ACC112 (cell line): ENCODE data around the gene HLA-DQA1.
"Not testable (repeated sequence)": the region's sequence is repeated elsewhere in the genome, so short reads cannot be mapped to it uniquely, and the experiment has no call there.

Experiments used
- H2AFZ ChIP-seq: fragments of 200-600 bp; sonication (generic); one replicate; pipeline ENCODE4 v1.6.0; 2017; ENCODE audit warnings: antibody characterized with exemption, low read length; ENCODE audit not compliant: unreplicated experiment
- H3K27ac ChIP-seq: fragments of 200-600 bp; sonication (generic); 2 replicates; pipeline ENCODE4 v1.5.1; 2014; ENCODE audit warnings: low read depth, mild to moderate bottlenecking, antibody characterized with exemption, low read length, moderate library complexity
- H3K27me3 ChIP-seq: fragments of 200-600 bp; sonication (generic); 2 replicates; pipeline ENCODE4 v1.6.1; 2014; ENCODE audit warnings: mild to moderate bottlenecking, antibody characterized with exemption, low read length, moderate library complexity, mixed read lengths; ENCODE audit not compliant: insufficient read depth
- H3K36me3 ChIP-seq: fragments of 200-600 bp; sonication (generic); 2 replicates; pipeline ENCODE4 v1.6.1; 2016; ENCODE audit warnings: mild to moderate bottlenecking, antibody characterized with exemption, low read length, moderate library complexity, mixed read lengths; ENCODE audit not compliant: insufficient read depth
- H3K4me1 ChIP-seq: fragments of 200-600 bp; sonication (generic); one replicate; pipeline ENCODE4 v1.6.1; 2016; ENCODE audit warnings: low read length, mixed read lengths; ENCODE audit not compliant: insufficient read depth, unreplicated experiment, control insufficient read depth
- H3K4me3 ChIP-seq: fragments of 200-600 bp; sonication (generic); 2 replicates; pipeline ENCODE4 v1.5.1; 2014; ENCODE audit warnings: mild to moderate bottlenecking, low read depth, low read length
- H3K79me2 ChIP-seq: fragments of 200-600 bp; sonication (generic); one replicate; pipeline ENCODE4 v1.6.0; 2016; ENCODE audit warnings: low read length; ENCODE audit not compliant: control insufficient read depth, unreplicated experiment, insufficient read depth

HLA-DQA1 gene

DNA sequence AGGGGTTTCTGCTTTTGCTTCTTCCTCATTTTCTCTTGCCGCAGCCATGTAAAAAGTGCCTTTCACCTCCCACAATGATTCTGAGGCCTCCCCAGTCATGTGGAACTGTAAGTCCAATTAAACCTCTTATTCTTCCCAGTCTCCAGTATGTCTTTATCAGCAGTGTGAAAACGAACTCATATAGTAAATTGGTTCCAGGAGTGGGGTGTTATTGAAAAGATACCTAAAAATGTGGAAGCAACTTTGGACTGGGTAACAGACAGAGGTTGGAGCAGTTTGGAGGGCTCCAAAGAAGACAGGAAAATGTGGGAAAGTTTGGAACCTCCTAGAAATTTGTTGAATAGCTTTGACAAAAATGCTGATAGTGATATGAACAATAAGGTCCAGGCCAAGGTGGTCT lies 34.7 kb downstream of the HLA-DQA1 start:
- not testable (repeated sequence) for H3K79me2 ChIP-seq, H2AFZ ChIP-seq, H3K4me1 ChIP-seq, H3K4me3 ChIP-seq, H3K27ac ChIP-seq, H3K36me3 ChIP-seq
- 0 out of 2 replicates have a peak, but pooled peaks cover 20% of the 10 kb centered on the region for H3K27me3 ChIP-seq

- H3K79me2 ChIP-seq, H3K27ac ChIP-seq, H3K4me1 ChIP-seq, H3K36me3 ChIP-seq, H3K4me3 ChIP-seq, H3K27me3 ChIP-seq, H2AFZ ChIP-seq: not testable (repeated sequence)
These were observed 36.9 kb downstream of the HLA-DQA1 start for GRCh38 chr6:32674123-32674522.

GRCh38 chr6:32679492-32679891 lies 42.3 kb downstream of the HLA-DQA1 start:
- Histone ChIP-seq H3K27me3 (peaks cover 21% of the 10 kb centered on the region), H2AFZ (no peak overlapping the region), H3K36me3 (no peaks in the 10 kb centered on the region), H3K79me2 (no peaks in the 10 kb centered on the region), H3K4me3 (no peak overlapping the region), H3K4me1 (no peaks in the 10 kb centered on the region), H3K27ac (no peak overlapping the region)

DNA sequence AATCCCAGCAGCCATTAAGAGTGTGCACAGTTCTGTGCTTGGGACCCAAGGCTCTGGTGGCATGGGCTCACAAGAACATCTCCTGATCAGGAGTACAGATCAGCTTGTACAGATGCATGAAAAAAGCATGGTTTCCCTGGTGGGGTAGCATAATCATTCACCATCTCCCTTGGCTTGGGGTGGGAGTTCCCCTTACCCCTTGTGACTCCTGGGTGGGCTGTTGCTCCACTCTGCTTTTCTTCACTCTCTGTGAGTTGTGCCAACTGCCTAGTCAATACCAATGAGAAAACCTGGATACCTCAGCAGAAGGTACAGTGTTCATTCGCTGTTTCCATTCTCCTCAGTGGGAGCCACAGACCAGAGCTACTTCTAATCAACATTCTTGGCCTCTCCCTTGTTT lies 42.8 kb downstream of the HLA-DQA1 start:
- Histone ChIP-seq H3K27me3 (peaks cover 27% of the 10 kb centered on the region), H3K4me1 (no peaks in the 10 kb centered on the region), H3K36me3 (no peaks in the 10 kb centered on the region), H2AFZ (no peak overlapping the region), H3K79me2 (no peaks in the 10 kb centered on the region), H3K4me3 (no peak overlapping the region), H3K27ac (no peak overlapping the region)

DNA sequence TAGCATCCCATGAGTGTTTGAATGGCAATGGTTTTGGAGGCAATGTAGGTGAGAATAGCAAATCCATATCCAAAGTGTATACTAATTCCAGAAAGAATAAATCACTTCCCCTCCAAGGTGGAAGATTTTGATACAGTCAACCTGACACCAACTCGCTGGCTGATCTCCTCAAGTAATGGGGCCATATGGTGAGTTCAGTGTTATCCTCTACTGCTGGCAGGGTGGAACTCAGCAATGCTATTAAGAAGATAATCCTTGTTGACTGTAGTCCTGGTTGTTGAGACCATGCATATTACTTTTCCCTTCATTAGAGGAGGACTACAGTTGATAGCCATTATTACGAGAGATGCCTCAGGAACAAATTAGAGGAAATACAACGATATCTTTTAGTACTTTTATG lies 47.0 kb downstream of the HLA-DQA1 start:
- no peaks in the 10 kb centered on the region for H3K36me3 ChIP-seq
- H3K4me3 ChIP-seq: no peak overlapping the region
- no peaks in the 10 kb centered on the region for H3K79me2 ChIP-seq
- no peak overlapping the region for H2AFZ ChIP-seq
- H3K27me3 ChIP-seq: peaks cover 56% of the 10 kb centered on the region
- H3K4me1 ChIP-seq: no peaks in the 10 kb centered on the region
- H3K27ac ChIP-seq: no peak overlapping the region

- Histone ChIP-seq H3K36me3 (no peaks in the 10 kb centered on the region), H3K4me3 (no peak overlapping the region), H3K4me1 (no peaks in the 10 kb centered on the region)
These were observed 48.4 kb downstream of the HLA-DQA1 start for GRCh38 chr6:32685603-32686002.

GRCh38 chr6:32689531-32690501 lies 52.6 kb downstream of the HLA-DQA1 start:
- H2AFZ ChIP-seq: no peak overlapping the region
- H3K27me3 ChIP-seq: peaks cover 47% of the 10 kb centered on the region
- no peak overlapping the region for H3K27ac ChIP-seq
- H3K79me2 ChIP-seq: no peaks in the 10 kb centered on the region
- no peaks in the 10 kb centered on the region for H3K4me1 ChIP-seq
- H3K36me3 ChIP-seq: no peaks in the 10 kb centered on the region
- no peak overlapping the region for H3K4me3 ChIP-seq

More at GRCh38 chr6:32685603-32686002, 48.4 kb downstream of the HLA-DQA1 start:
- no peaks in the 10 kb centered on the region for H3K79me2 ChIP-seq
- no peak overlapping the region for H3K27ac ChIP-seq
- no peak overlapping the region for H2AFZ ChIP-seq
- H3K27me3 ChIP-seq: peaks cover 65% of the 10 kb centered on the region

DNA sequence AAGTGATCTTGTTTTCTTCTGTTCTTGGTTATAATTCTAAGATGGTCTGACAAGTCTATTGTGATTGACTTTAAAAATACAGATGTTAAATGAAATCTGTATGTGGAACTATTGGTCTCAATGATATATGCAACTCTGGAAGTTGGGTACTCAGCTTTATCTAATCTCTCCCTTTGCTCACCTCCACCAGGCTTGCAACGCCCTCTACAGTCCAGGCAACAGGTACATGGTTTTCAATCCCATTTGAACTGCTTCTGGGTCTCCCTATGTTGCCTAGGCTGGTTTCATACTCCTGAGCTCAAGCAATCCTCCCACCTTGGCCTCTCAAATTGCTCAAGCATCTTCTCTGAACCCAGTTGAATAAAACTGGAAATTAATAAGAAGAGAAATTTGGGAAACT lies 54.8 kb downstream of the HLA-DQA1 start:
- H2AFZ ChIP-seq: no peak overlapping the region

More for the DNA sequence above, 54.8 kb downstream of the HLA-DQA1 start:
- H3K36me3 ChIP-seq: no peaks in the 10 kb centered on the region
- no peak overlapping the region for H3K27ac ChIP-seq
- H3K4me3 ChIP-seq: no peak overlapping the region
- peaks cover 34% of the 10 kb centered on the region for H3K27me3 ChIP-seq
- H3K4me1 ChIP-seq: no peaks in the 10 kb centered on the region
- no peaks in the 10 kb centered on the region for H3K79me2 ChIP-seq
